ENCODE results near the gene ARID4B. TPM values are rescaled to one million over a fixed set of nuclear protein-coding genes. Genes with fewer than 3 reads are reported as not detected.

Gene ARID4B
- total RNA-seq, 1 experiment from 2014 or later, result 28.3 TPM

- no peaks in the 10 kb centered on the region for H3K79me2 ChIP-seq (ENCODE audit: insufficient read depth, low read length)
- no peaks in the 10 kb centered on the region for H3K27me3 ChIP-seq (ENCODE audit: insufficient read depth, low read length)
- DNase-seq (ENCODE audit: low read depth, low spot score) (no peak), ATAC-seq (no peak)
- H3K9ac ChIP-seq (ENCODE audit: low read length), result no peak overlapping the region
- no TSS peak for BruUV-seq (replicated peaks)
- H3K27ac ChIP-seq (ENCODE audit: low read depth, low read length), result no peak overlapping the region
- no peak overlapping the region for H3K4me3 ChIP-seq (replicated peaks in 1 of 2; ENCODE audit: low read depth in 1 of 2, low read length in 2 of 2)
- no peaks in the 10 kb centered on the region for H4K20me1 ChIP-seq (ENCODE audit: insufficient read depth)
- no peaks in the 10 kb centered on the region for H3K9me2 ChIP-seq (ENCODE audit: insufficient read depth)
- no peak overlapping the region for H2AFZ ChIP-seq (ENCODE audit: low read depth, low read length, poor library complexity, severe bottlenecking)
- H3K9me3 ChIP-seq (ENCODE audit: control insufficient read depth in 1 of 2, insufficient read depth in 1 of 2, low read depth in 1 of 2, low read length in 2 of 2), result no peaks in the 10 kb centered on the region
- H3K4me1 ChIP-seq (ENCODE audit: control insufficient read depth in 1 of 2, insufficient read depth in 2 of 2, low read length in 2 of 2), result no peaks in the 10 kb centered on the region
- no peak overlapping the region for H3K4me2 ChIP-seq (ENCODE audit: low read length)
- no peak for TF ChIP-seq POLR2AphosphoS5 (IDR thresholded peaks at IDR 0.05; ENCODE audit: low read depth, low read length)
- TF ChIP-seq EGR1 (IDR thresholded peaks at IDR 0.05; ENCODE audit: low read depth), result no peak
- no peak for TF ChIP-seq RAD21 (IDR thresholded peaks at IDR 0.05; ENCODE audit: low read depth)
- TF ChIP-seq YY1 (IDR thresholded peaks at IDR 0.05; ENCODE audit: extremely low read depth, insufficient replicate concordance, low read depth, low read length), result no peak
- no peak for TF ChIP-seq MAX (IDR thresholded peaks at IDR 0.05)
- TF ChIP-seq ELF1 (IDR thresholded peaks at IDR 0.05; ENCODE audit: borderline replicate concordance, low read depth), result no peak
- no peak for TF ChIP-seq SIN3A (IDR thresholded peaks at IDR 0.05; ENCODE audit: low read depth)
- no peak for TF ChIP-seq JUND (IDR thresholded peaks at IDR 0.05)
- no peak for TF ChIP-seq CBX3 (IDR thresholded peaks at IDR 0.05; ENCODE audit: low read depth)
- TF ChIP-seq FOSL1 (IDR thresholded peaks at IDR 0.05; ENCODE audit: low read depth), result no peak
- no peak for TF ChIP-seq SRF (IDR thresholded peaks at IDR 0.05; ENCODE audit: low read depth)
- TF ChIP-seq TCF7L2 (IDR thresholded peaks at IDR 0.05; ENCODE audit: borderline replicate concordance, extremely low read depth, insufficient read depth, insufficient read length), result no peak
- TF ChIP-seq ZFX (IDR thresholded peaks at IDR 0.05), result no peak
- TF ChIP-seq ZNF274 (IDR thresholded peaks at IDR 0.05; ENCODE audit: low read depth, low read length), result no peak
- no peak for TF ChIP-seq ATF3 (IDR thresholded peaks at IDR 0.05)
- TF ChIP-seq POLR2A (IDR thresholded peaks at IDR 0.05; ENCODE audit: borderline replicate concordance, extremely low read depth, insufficient read depth, insufficient read length), result no peak
- no peak for TF ChIP-seq REST (IDR thresholded peaks at IDR 0.05; ENCODE audit: low read depth)
- no peak for TF ChIP-seq CEBPB (IDR thresholded peaks at IDR 0.05; ENCODE audit: low read depth)
- TF ChIP-seq CTCF (IDR thresholded peaks at IDR 0.05 in 2 of 3, conservative IDR thresholded peaks at IDR 0.05 in 1 of 3; ENCODE audit: borderline replicate concordance in 1 of 3, insufficient read depth in 1 of 3, low read depth in 2 of 3, low read length in 2 of 3), result no peak
- POLR2A ChIA-PET, result no interaction called here
- intact Hi-C loops (cut with micrococcal nuclease), result no loop called here
- CTCF ChIA-PET, result no interaction called here
- RAD21 ChIA-PET (ENCODE audit: low non-redundant PET in 1 of 2, low total read pairs in 2 of 2, uncharacterized antibody in 2 of 2, unreplicated experiment in 2 of 2), result no interaction called here
- peaks cover 3 to 9% of the 10 kb centered on the region in 2 experiments; a peak in 3 of 4 replicates for H3K36me3 ChIP-seq (ENCODE audit: control insufficient read depth in 1 of 2, insufficient read depth in 2 of 2, low read length in 2 of 2)
Observed at GRCh38 chr1:235199441-235199840, 128.5 kb downstream of the ARID4B start.
